Mammary epithelial cell (primary cell): ENCODE data around the gene VDR.

Source experiments
- CTCF ChIP-seq, 2 donors: IDR thresholded peaks in 1 of 2; conservative IDR thresholded peaks in 1 of 2; 2 replicates each; pipeline ENCODE4 v1.5.1; 2011 to 2012; ENCODE audit warnings: inconsistent platforms in 2 of 2, low read length in 2 of 2, mild to moderate bottlenecking in 2 of 2, control low read depth in 1 of 2, low read depth in 1 of 2; ENCODE audit not compliant: insufficient read depth in 1 of 2; ENCODE audit errors: extremely low read depth in 1 of 2
- EZH2 ChIP-seq: IDR thresholded peaks from 2 replicates; pipeline ENCODE4 v1.6.1; 2012; ENCODE audit warnings: low read length, inconsistent platforms, borderline replicate concordance

- TF ChIP-seq CTCF (conservative IDR thresholded peaks at IDR 0.05 in 1 of 2, IDR thresholded peaks at IDR 0.05 in 1 of 2; ENCODE audit: extremely low read depth in 1 of 2, insufficient read depth in 1 of 2, low read depth in 1 of 2, low read length in 2 of 2), result no peak
- no peak for TF ChIP-seq EZH2
Observed at GRCh38 chr12:47852096-47852571, 52.7 kb downstream of the VDR start.
